DND-41 (cell line): Measurements from ENCODE around the gene PHAX.

Experiments used
- EZH2 ChIP-seq: IDR thresholded peaks from 3 replicates; pipeline ENCODE4 v1.6.1; 2012; ENCODE audit warnings: borderline replicate concordance, low read depth, mild to moderate bottlenecking, moderate library complexity, low read length, inconsistent platforms; ENCODE audit not compliant: severe bottlenecking
- TF ChIP-seq, protein P1 (sequence below): IDR thresholded peaks from 2 replicates; pipeline ENCODE4 v1.5.1; 2012; ENCODE audit warnings: borderline replicate concordance, low read length, moderate library complexity, mild to moderate bottlenecking; ENCODE audit not compliant: poor library complexity, severe bottlenecking; ENCODE audit errors: extremely low read depth

DNA sequence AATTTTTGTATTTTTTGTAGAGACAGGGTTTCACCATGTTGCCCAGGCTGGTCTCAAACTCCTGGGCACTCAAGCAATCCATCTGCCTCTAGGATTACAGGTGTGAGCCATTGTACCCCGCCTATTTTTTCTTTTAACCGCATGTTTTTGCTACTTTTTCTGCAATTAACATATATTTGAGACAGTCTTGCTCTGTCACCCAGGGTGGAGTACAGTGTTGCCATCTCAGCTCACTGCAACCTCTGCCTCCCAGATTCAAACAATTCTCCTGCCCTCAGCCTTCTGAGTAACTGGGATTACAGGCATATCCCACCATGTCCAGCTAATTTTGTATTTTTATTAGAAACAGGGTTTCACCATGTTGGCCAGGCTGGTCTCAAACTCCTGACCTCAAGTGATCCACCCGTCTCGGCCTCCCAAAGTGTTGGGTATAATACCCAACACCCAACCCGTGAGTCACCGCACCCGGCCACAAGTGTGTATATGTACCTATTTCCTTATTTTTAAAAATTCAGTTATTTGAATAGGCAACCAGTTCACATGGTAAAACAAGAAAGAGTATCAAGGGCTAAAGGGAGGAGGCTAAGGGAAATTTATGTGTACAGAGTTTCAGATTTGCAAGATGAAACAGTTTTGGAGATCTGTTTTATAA is 13.3 kb downstream of the PHAX start:
- TF ChIP-seq, protein P1, sequence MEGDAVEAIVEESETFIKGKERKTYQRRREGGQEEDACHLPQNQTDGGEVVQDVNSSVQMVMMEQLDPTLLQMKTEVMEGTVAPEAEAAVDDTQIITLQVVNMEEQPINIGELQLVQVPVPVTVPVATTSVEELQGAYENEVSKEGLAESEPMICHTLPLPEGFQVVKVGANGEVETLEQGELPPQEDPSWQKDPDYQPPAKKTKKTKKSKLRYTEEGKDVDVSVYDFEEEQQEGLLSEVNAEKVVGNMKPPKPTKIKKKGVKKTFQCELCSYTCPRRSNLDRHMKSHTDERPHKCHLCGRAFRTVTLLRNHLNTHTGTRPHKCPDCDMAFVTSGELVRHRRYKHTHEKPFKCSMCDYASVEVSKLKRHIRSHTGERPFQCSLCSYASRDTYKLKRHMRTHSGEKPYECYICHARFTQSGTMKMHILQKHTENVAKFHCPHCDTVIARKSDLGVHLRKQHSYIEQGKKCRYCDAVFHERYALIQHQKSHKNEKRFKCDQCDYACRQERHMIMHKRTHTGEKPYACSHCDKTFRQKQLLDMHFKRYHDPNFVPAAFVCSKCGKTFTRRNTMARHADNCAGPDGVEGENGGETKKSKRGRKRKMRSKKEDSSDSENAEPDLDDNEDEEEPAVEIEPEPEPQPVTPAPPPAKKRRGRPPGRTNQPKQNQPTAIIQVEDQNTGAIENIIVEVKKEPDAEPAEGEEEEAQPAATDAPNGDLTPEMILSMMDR: no peak
- TF ChIP-seq EZH2: no peak
